K562 (cell line): ENCODE results near the gene NRROS. TPM values are rescaled to one million over a fixed set of nuclear protein-coding genes. Genes with fewer than 3 reads are reported as not detected.

Experiments used
- ATAC-seq: fragments of 200-7000 bp; cut with Tn5 transposase; 3 replicates; pipeline ENCODE4 v1.9.1; 2020; ENCODE audit warnings: moderate library complexity
- BruUV-seq: library from RNA; stranded (reverse); fragments of 400-500 nt; replicated peaks from 2 replicates; lab custom pipeline; 2021; lab: Mats Ljungman, UMichigan
- CTCF ChIA-PET: fragments of 300-600 bp; formaldehyde crosslinking; extraction: SDS; loops from one replicate; lab custom pipeline; 2021; ENCODE audit warnings: low intra/inter-chr PET ratio; lab: Yijun Ruan, JAX
- POLR2A ChIA-PET: fragments of 300-600, 350-650 bp; sonication (Branson Sonifier 250); formaldehyde crosslinking; extraction: SDS; loops from one replicate; lab custom pipeline; 2021; ENCODE audit warnings: antibody characterized with exemption, inconsistent platforms; lab: Yijun Ruan, JAX
- DNase-seq, 4 experiments: peaks; one replicate each; pipeline versions ENCODE4 v3.0.0 to v3.0.0-alpha.2; 2011 to 2018; ENCODE audit warnings: low spot score in 3 of 4, mixed read lengths in 3 of 4; ENCODE audit errors: extremely low read depth in 1 of 4
- FAIRE-seq: peaks from 2 replicates; lab custom pipeline; 2011; peaks lifted over from hg19 to GRCh38; lab: Jason Lieb, UNC
- H2AFZ ChIP-seq: 2 replicates; pipeline ENCODE4 v1.6.0; 2011; ENCODE audit warnings: low read depth, low read length, control low read depth, inconsistent platforms
- H3K27ac ChIP-seq: fragments of 200-600 bp; 3 replicates; pipeline ENCODE4 v1.8.0; 2011; ENCODE audit warnings: low read depth, mild to moderate bottlenecking, control low read depth, inconsistent platforms, low read length, moderate library complexity, mixed read lengths; ENCODE audit errors: extremely low read depth
- H3K27me3 ChIP-seq, 2 experiments: fragments of 300-600 bp in 1 of 2; 2 replicates in 1 of 2; 3 replicates in 1 of 2; pipeline versions ENCODE4 v1.6.0 to v1.8.0; 2011; ENCODE audit warnings: inconsistent platforms in 2 of 2, low read length in 2 of 2, mild to moderate bottlenecking in 1 of 2, mixed read lengths in 1 of 2, moderate library complexity in 1 of 2; ENCODE audit not compliant: control insufficient read depth in 2 of 2, insufficient read depth in 2 of 2
- H3K36me3 ChIP-seq: fragments of 300-600 bp; 3 replicates; pipeline ENCODE4 v1.8.0; 2011; ENCODE audit warnings: mild to moderate bottlenecking, low read length, inconsistent platforms; ENCODE audit not compliant: control insufficient read depth, insufficient read depth
- H3K4me1 ChIP-seq, 2 experiments: fragments of 200-600 bp in 1 of 2; replicated peaks in 1 of 2; 2 replicates in 1 of 2; 3 replicates in 1 of 2; pipeline versions ENCODE4 v1.5.1 to v1.8.0; 2011; ENCODE audit warnings: inconsistent platforms in 2 of 2, low read length in 2 of 2, mild to moderate bottlenecking in 1 of 2, mixed read lengths in 1 of 2, moderate library complexity in 1 of 2; ENCODE audit not compliant: control insufficient read depth in 2 of 2, insufficient read depth in 2 of 2
- H3K4me2 ChIP-seq: 2 replicates; pipeline ENCODE4 v1.6.1; 2011; ENCODE audit warnings: low read length, control low read depth, inconsistent platforms, mixed read lengths; ENCODE audit not compliant: insufficient read depth
- H3K4me3 ChIP-seq: fragments of 200-600 bp; sonication (generic), shearing (Covaris generic); 2 replicates; pipeline ENCODE4 v1.5.1; 2016; ENCODE audit warnings: control low read depth, inconsistent platforms
- H3K79me2 ChIP-seq: fragments of 200-600 bp; 3 replicates; pipeline ENCODE4 v1.8.0; 2011; ENCODE audit warnings: low read length, inconsistent platforms; ENCODE audit not compliant: control insufficient read depth, insufficient read depth
- H3K9ac ChIP-seq, 2 experiments: 2 replicates each; pipeline versions ENCODE4 v1.6.0 to v1.6.1; 2011; ENCODE audit warnings: low read depth in 2 of 2, low read length in 2 of 2, control low read depth in 1 of 2, inconsistent platforms in 1 of 2, mild to moderate bottlenecking in 1 of 2, mixed read lengths in 1 of 2; ENCODE audit not compliant: insufficient read depth in 1 of 2
- H3K9me1 ChIP-seq: one replicate; pipeline ENCODE4 v1.6.0; 2011; ENCODE audit warnings: inconsistent platforms, mild to moderate bottlenecking, low read length, moderate library complexity; ENCODE audit not compliant: control insufficient read depth, insufficient read depth
- H3K9me3 ChIP-seq: replicated peaks from 2 replicates; pipeline ENCODE4 v1.5.1; 2011; ENCODE audit warnings: low read depth, low read length, inconsistent platforms; ENCODE audit not compliant: control insufficient read depth, insufficient read depth
- H4K20me1 ChIP-seq: replicated peaks from 2 replicates; pipeline ENCODE4 v1.6.1; 2011; ENCODE audit warnings: low read length, inconsistent platforms, mixed read lengths; ENCODE audit not compliant: control insufficient read depth, insufficient read depth
- CBX3 ChIP-seq, 2 experiments: IDR thresholded peaks; 1 replicate in 1 of 2; 2 replicates in 1 of 2; pipeline ENCODE4 v1.6.1; 2012; ENCODE audit warnings: inconsistent platforms in 2 of 2, low read length in 2 of 2, borderline replicate concordance in 1 of 2, control low read depth in 1 of 2
- CBX8 ChIP-seq: fragments of 200-600 bp; sonication (generic); IDR thresholded peaks from 2 replicates; pipeline ENCODE4 v1.6.1; 2012; ENCODE audit warnings: borderline replicate concordance, mixed run types, low read depth, mild to moderate bottlenecking, moderate library complexity, mixed read lengths, low read length, control low read depth, inconsistent platforms; ENCODE audit not compliant: poor library complexity, severe bottlenecking; ENCODE audit errors: extremely low read depth
- KDM4B ChIP-seq, 2 experiments: fragments of 450-650 bp in 1 of 2; sonication (generic) in 1 of 2; IDR thresholded peaks; 2 replicates each; pipeline ENCODE4 v1.6.1; 2016 to 2017; ENCODE audit warnings: borderline replicate concordance in 2 of 2, antibody characterized with exemption in 1 of 2, low read depth in 1 of 2, mild to moderate bottlenecking in 1 of 2
- PHTF2 ChIP-seq: fragments of 250-450 bp; sonication (Bioruptor Pico); IDR thresholded peaks from 2 replicates; pipeline ENCODE4 v1.5.0; 2021; ENCODE audit warnings: mild to moderate bottlenecking
- POLR2G ChIP-seq: fragments of 200-400 bp; formaldehyde crosslinking; IDR thresholded peaks from 2 replicates; pipeline ENCODE4 v1.6.1; 2017; ENCODE audit warnings: low read depth, mild to moderate bottlenecking, antibody characterized with exemption, low read length, moderate library complexity
- SMARCB1 ChIP-seq: IDR thresholded peaks from 2 replicates; pipeline ENCODE4 v1.6.1; 2011; ENCODE audit warnings: improper control_type of control experiment, low read depth; ENCODE audit not compliant: insufficient read length
- TEAD2 ChIP-seq: fragments of 450-650 bp; IDR thresholded peaks from 2 replicates; pipeline ENCODE4 v1.6.1; 2016; ENCODE audit warnings: missing genetic modification characterization, control low read depth, missing compliant biosample characterization
- ZNF23 ChIP-seq: fragments of 250-450 bp; sonication (Bioruptor Pico); IDR thresholded peaks from 2 replicates; pipeline ENCODE4 v1.4.0; 2020; ENCODE audit warnings: mild to moderate bottlenecking
- WGBS: fragments of 100-300 bp; shearing (Covaris generic); methylation state at CpG from one replicate; pipeline ENCODE4 v1.1.6; 2016; ENCODE audit warnings: low coverage, mixed read lengths; ENCODE audit not compliant: insufficient coverage; ENCODE audit errors: missing lambda C conversion rate; 5-methylcytosine and 5-hydroxymethylcytosine counted together
- in situ Hi-C: fragments of 300-500 bp; cut with MboI; formaldehyde crosslinking; loops from 4 replicates; pipeline ENCODE4 v1.15.0; 2018; ENCODE audit warnings: inconsistent platforms, mixed read lengths
- intact Hi-C: fragments of 100-400 bp; cut with micrococcal nuclease; formaldehyde crosslinking; loops from 2 replicates; pipeline ENCODE4 v1.14.2; 2022
- polyA plus RNA-seq, 8 experiments: library from polyadenylated mRNA; depleted of rRNA in 4 of 8; stranded (reverse) in 5 of 8; unstranded in 3 of 8; fragments of >200 nt; fragmentation: Nextera tagmentation in 2 of 8; fragmentation: Illumina TruSeq in 1 of 8; extraction: Ambion mirVana in 2 of 8; extraction: Trizol in 1 of 8; gene quantifications; 2 replicates each; pipeline versions ENCODE4 v1.2.1 to v1.2.3, GENCODE V29; 2011 to 2014; ENCODE audit warnings: inconsistent platforms in 1 of 8, missing spikeins in 1 of 8
- total RNA-seq, 7 experiments: library from RNA; depleted of rRNA in 6 of 7; stranded (reverse); fragments of >200 nt in 6 of 7; fragmentation: Illumina TruSeq in 2 of 7; extraction: Trizol in 2 of 7; gene quantifications; 2 replicates each; pipeline versions ENCODE4 v1.2.1 to v1.2.3, GENCODE V29; 2011 to 2021; ENCODE audit warnings: low replicate concordance in 1 of 7
- TF ChIP-seq, protein P1 (sequence below): fragments of 450-650 bp; IDR thresholded peaks from 2 replicates; pipeline ENCODE4 v1.6.1; 2016
- TF ChIP-seq, protein P2 (sequence below), 2 experiments: fragments of 450-650 bp; conservative IDR thresholded peaks; 2 replicates each; pipeline ENCODE4 v1.6.1; 2017; ENCODE audit warnings: mild to moderate bottlenecking in 2 of 2, moderate library complexity in 2 of 2

NRROS gene
- total and polyA plus RNA-seq, 9 of the 15 experiments (the other 6 are each of a cell fraction or from before 2014, with no cell fraction given): 0.34 to 13.8 (median 3.8) TPM

DNA sequence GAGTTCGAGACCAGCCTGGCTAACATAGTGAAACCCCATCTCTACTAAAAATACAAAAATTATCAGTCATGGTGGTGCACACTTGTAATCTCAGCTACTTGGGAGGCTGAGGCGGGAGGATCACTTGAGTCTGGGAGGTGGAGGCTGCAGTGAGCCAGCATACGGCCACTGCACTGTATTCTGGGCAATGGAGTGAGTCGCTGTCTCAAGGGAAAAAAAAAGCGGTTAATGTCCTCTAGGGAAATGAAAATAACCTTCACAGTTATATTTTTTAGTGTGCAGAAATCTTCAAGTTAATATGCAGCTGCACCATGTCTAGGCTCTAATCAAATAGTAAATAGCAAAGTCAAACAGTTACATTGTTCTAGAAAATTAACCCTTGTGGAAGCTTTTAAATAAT is 57.8 kb downstream of the NRROS start:
- Histone ChIP-seq H3K27ac (no peak overlapping the region), H3K4me3 (no peak overlapping the region), H3K79me2 (no peaks in the 10 kb centered on the region), H4K20me1 (no peaks in the 10 kb centered on the region), H2AFZ (no peak overlapping the region), H3K9ac (no peak overlapping the region), H3K4me1 (peaks cover 3 to 9% of the 10 kb centered on the region in 2 experiments; a peak in 3 of 5 replicates), H3K36me3 (no peaks in the 10 kb centered on the region), H3K27me3 (no peaks in the 10 kb centered on the region), H3K9me1 (no peaks in the 10 kb centered on the region), H3K9me3 (0 out of 2 replicates have a peak, but pooled peaks cover 2% of the 10 kb centered on the region), H3K4me2 (no peak overlapping the region)
- FAIRE-seq (no peak), ATAC-seq (no peak), DNase-seq (no peak)
- ChIA-PET CTCF (no interaction called here), POLR2A (interaction anchor here (0.6 to 1.5 kb wide), 3 partner anchors 10 to 129 kb away, joined by 3 to 5 read pairs (median 4); no protein-coding TSS in a partner anchor)
- in situ Hi-C loops: no loop called here
- WGBS: 76% methylated on average over 4 of the region's 5 CpGs
- no TSS peak for BruUV-seq
- intact Hi-C loops: no loop called here
- no peak for TF ChIP-seq CBX8
- TF ChIP-seq TEAD2: no peak
- no peak for TF ChIP-seq ZNF23
- TF ChIP-seq SMARCB1: no peak
- TF ChIP-seq, protein P1, sequence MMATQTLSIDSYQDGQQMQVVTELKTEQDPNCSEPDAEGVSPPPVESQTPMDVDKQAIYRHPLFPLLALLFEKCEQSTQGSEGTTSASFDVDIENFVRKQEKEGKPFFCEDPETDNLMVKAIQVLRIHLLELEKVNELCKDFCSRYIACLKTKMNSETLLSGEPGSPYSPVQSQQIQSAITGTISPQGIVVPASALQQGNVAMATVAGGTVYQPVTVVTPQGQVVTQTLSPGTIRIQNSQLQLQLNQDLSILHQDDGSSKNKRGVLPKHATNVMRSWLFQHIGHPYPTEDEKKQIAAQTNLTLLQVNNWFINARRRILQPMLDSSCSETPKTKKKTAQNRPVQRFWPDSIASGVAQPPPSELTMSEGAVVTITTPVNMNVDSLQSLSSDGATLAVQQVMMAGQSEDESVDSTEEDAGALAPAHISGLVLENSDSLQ: no peak
- TF ChIP-seq, protein P2, sequence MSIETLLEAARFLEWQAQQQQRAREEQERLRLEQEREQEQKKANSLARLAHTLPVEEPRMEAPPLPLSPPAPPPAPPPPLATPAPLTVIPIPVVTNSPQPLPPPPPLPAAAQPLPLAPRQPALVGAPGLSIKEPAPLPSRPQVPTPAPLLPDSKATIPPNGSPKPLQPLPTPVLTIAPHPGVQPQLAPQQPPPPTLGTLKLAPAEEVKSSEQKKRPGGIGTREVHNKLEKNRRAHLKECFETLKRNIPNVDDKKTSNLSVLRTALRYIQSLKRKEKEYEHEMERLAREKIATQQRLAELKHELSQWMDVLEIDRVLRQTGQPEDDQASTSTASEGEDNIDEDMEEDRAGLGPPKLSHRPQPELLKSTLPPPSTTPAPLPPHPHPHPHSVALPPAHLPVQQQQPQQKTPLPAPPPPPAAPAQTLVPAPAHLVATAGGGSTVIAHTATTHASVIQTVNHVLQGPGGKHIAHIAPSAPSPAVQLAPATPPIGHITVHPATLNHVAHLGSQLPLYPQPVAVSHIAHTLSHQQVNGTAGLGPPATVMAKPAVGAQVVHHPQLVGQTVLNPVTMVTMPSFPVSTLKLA (conservative IDR thresholded peaks at IDR 0.05): no peak
- TF ChIP-seq CBX3 (IDR thresholded peaks at IDR 0.05; ENCODE audit: borderline replicate concordance in 1 of 2, low read length in 2 of 2): no peak
- TF ChIP-seq KDM4B (IDR thresholded peaks at IDR 0.05; ENCODE audit: borderline replicate concordance in 2 of 2, low read depth in 1 of 2): no peak
- TF ChIP-seq POLR2G: no peak
- no peak for TF ChIP-seq PHTF2 (CRISPR knock-in tag)
